B cell (primary cell): ENCODE measurements around the gene ATP6V0E2. TPM values are rescaled to one million over a fixed set of nuclear protein-coding genes. Genes with fewer than 3 reads are reported as not detected.

ENCODE experiments used
- ATAC-seq: fragments of 200-7000 bp; cut with Tn5 transposase; one replicate; pipeline ENCODE4 v1.10.0; 2021; ENCODE audit warnings: low read depth, mild to moderate bottlenecking, moderate number of reproducible peaks, moderate library complexity
- CTCF ChIA-PET: fragments of 350-600 bp; sonication (Branson Sonifier 250); formaldehyde crosslinking; loops from one replicate; lab custom pipeline; 2021; ENCODE audit warnings: antibody characterized with exemption, inconsistent platforms; lab: Charles Lee
- POLR2A ChIA-PET: fragments of 350-600 bp; sonication (Branson Sonifier 250); formaldehyde crosslinking; loops from one replicate; lab custom pipeline; 2021; ENCODE audit warnings: antibody characterized with exemption; lab: Charles Lee
- DNase-seq: peaks from one replicate; pipeline ENCODE4 v3.0.0; 2013
- H2AFZ ChIP-seq: 2 replicates; pipeline ENCODE4 v1.6.1; 2012; ENCODE audit warnings: mild to moderate bottlenecking, low read depth, low read length; ENCODE audit not compliant: insufficient read depth, poor library complexity, severe bottlenecking
- H3K27ac ChIP-seq, 2 donors: 1 replicate in 1 of 2; 2 replicates in 1 of 2; pipeline ENCODE4 v1.5.1; 2012 to 2013; ENCODE audit warnings: low read length in 2 of 2, mild to moderate bottlenecking in 2 of 2, moderate library complexity in 1 of 2
- H3K27me3 ChIP-seq, 4 experiments: fragments of 200-600 bp in 1 of 4; sonication (generic) in 1 of 4; replicated peaks in 1 of 4; 1 replicate in 2 of 4; 2 replicates in 2 of 4; pipeline versions ENCODE4 v1.6.1 to v1.7.0; 2013 to 2016; ENCODE audit warnings: low read length in 3 of 4, mild to moderate bottlenecking in 2 of 4, mixed read lengths in 1 of 4, moderate library complexity in 1 of 4; ENCODE audit not compliant: insufficient read depth in 4 of 4, control insufficient read depth in 3 of 4; ENCODE audit errors: control extremely low read depth in 1 of 4
- H3K36me3 ChIP-seq, 2 experiments: replicated peaks in 1 of 2; 1 replicate in 1 of 2; 2 replicates in 1 of 2; pipeline versions ENCODE4 v1.6.1 to v1.7.1; 2013; ENCODE audit warnings: low read length in 1 of 2; ENCODE audit not compliant: insufficient read depth in 2 of 2, control insufficient read depth in 1 of 2; ENCODE audit errors: control extremely low read depth in 1 of 2, extremely low read depth in 1 of 2
- H3K4me1 ChIP-seq, 2 donors: fragments of 200-600 bp in 1 of 2; sonication (generic) in 1 of 2; 1 replicate in 1 of 2; 2 replicates in 1 of 2; pipeline versions ENCODE4 v1.5.1 to v1.6.1; 2013 to 2017; ENCODE audit warnings: low read length in 2 of 2; ENCODE audit not compliant: control insufficient read depth in 2 of 2, insufficient read depth in 2 of 2
- H3K4me2 ChIP-seq: replicated peaks from 2 replicates; pipeline ENCODE3; 2012; ENCODE audit warnings: mild to moderate bottlenecking, low read depth, low read length; ENCODE audit not compliant: poor library complexity, severe bottlenecking
- H3K4me3 ChIP-seq, 5 experiments: fragments of 200-600 bp in 1 of 5; sonication (generic) in 1 of 5; 1 replicate in 3 of 5; 2 replicates in 2 of 5; pipeline versions ENCODE4 v1.5.1 to v1.7.0; 2011 to 2016; ENCODE audit warnings: low read length in 4 of 5, mild to moderate bottlenecking in 4 of 5, low read depth in 2 of 5, control low read depth in 1 of 5, moderate library complexity in 1 of 5; ENCODE audit not compliant: insufficient read depth in 1 of 5; ENCODE audit errors: control extremely low read depth in 1 of 5, extremely low read depth in 1 of 5
- H3K79me2 ChIP-seq: fragments of 200-600 bp; sonication (generic); one replicate; pipeline ENCODE4 v1.6.0; 2016; ENCODE audit warnings: low read length; ENCODE audit not compliant: control insufficient read depth, insufficient read depth
- H3K9ac ChIP-seq: fragments of 200-600 bp; sonication (generic); 2 replicates; pipeline ENCODE4 v1.6.1; 2017; ENCODE audit warnings: mild to moderate bottlenecking, low read length, moderate library complexity
- H3K9me3 ChIP-seq, 3 donors: one replicate each; pipeline versions ENCODE4 v1.6.1 to v1.7.1; 2013; ENCODE audit warnings: low read length in 2 of 3; ENCODE audit not compliant: control insufficient read depth in 2 of 3, insufficient read depth in 1 of 3; ENCODE audit errors: control extremely low read depth in 1 of 3
- H4K20me1 ChIP-seq: 2 replicates; pipeline ENCODE4 v1.6.0; 2012; ENCODE audit warnings: mild to moderate bottlenecking, low read length; ENCODE audit not compliant: insufficient read depth, control insufficient read depth, poor library complexity, severe bottlenecking
- H3K27ac Mint-ChIP-seq: one replicate; pipeline ENCODE4 v1.8.0; 2021; ENCODE audit warnings: mixed read lengths
- H3K27me3 Mint-ChIP-seq: one replicate; pipeline ENCODE4 v1.8.0; 2021; ENCODE audit warnings: mixed read lengths
- H3K4me1 Mint-ChIP-seq: one replicate; pipeline ENCODE4 v1.8.0; 2021; ENCODE audit warnings: mixed read lengths
- H3K4me3 Mint-ChIP-seq: one replicate; pipeline ENCODE4 v1.8.0; 2021; ENCODE audit warnings: mixed read lengths
- H3K9me3 Mint-ChIP-seq: one replicate; pipeline ENCODE4 v1.8.0; 2022; ENCODE audit warnings: mixed read lengths; ENCODE audit not compliant: insufficient read depth
- CTCF ChIP-seq: fragments of 200-600 bp; IDR thresholded peaks from one replicate; pipeline ENCODE4 v1.8.0; 2022; ENCODE audit warnings: antibody characterized with exemption, mild to moderate bottlenecking
- EZH2 ChIP-seq: IDR thresholded peaks from 2 replicates; pipeline ENCODE4 v1.6.1; 2012; ENCODE audit warnings: borderline replicate concordance, low read depth, mild to moderate bottlenecking, moderate library complexity, low read length; ENCODE audit not compliant: insufficient read depth, poor library complexity, severe bottlenecking
- WGBS: methylation state at CpG from one replicate; pipeline ENCODE4 v1.1.5; 2013; ENCODE audit warnings: missing lambda C conversion rate; ENCODE audit not compliant: insufficient coverage; 5-methylcytosine and 5-hydroxymethylcytosine counted together
- intact Hi-C: fragments of 100-400 bp; cut with micrococcal nuclease; formaldehyde crosslinking; loops from one replicate; pipeline ENCODE4 v1.10.0; 2022
- polyA plus RNA-seq: library from polyadenylated mRNA; depleted of rRNA; stranded (reverse); fragments of >200 nt; gene quantifications from 2 replicates; pipeline ENCODE4 v1.2.3, GENCODE V29; 2012
- total RNA-seq, 2 donors: library from RNA; stranded (reverse); fragments of 120-200 nt in 1 of 2; gene quantifications; 1 replicate in 1 of 2; 2 replicates in 1 of 2; pipeline versions ENCODE4 v1.2.3 to v1.2.4, GENCODE V29; 2013 to 2022

The ATP6V0E2 gene
- total and polyA plus RNA-seq, 2 donors (not counting 1 experiment from before 2014, with no cell fraction given), result 13.5 to 49.6 TPM

GRCh38 chr7:149864023-149864422 lies 9.7 kb upstream of the ATP6V0E2 start:
- no peak overlapping the region for H3K4me3 ChIP-seq
- H3K79me2 ChIP-seq, result no peaks in the 10 kb centered on the region
- H2AFZ ChIP-seq, result no peak overlapping the region
- H3K9ac ChIP-seq, result no peak overlapping the region
- no peaks in the 10 kb centered on the region for H3K9me3 Mint-ChIP-seq
- CTCF ChIA-PET, result no interaction called here
- DNase-seq (no peak), ATAC-seq (no peak)
- H3K4me2 ChIP-seq, result no peak overlapping the region
- no peak overlapping the region for H3K4me3 Mint-ChIP-seq
- peaks cover 8% of the 10 kb centered on the region for H3K4me1 Mint-ChIP-seq
- H3K9me3 ChIP-seq, result no peaks in the 10 kb centered on the region
- no peaks in the 10 kb centered on the region for H4K20me1 ChIP-seq
- H3K27ac Mint-ChIP-seq, result no peak overlapping the region
- peaks cover 0 to 28% of the 10 kb centered on the region in 2 experiments for H3K36me3 ChIP-seq
- H3K27me3 ChIP-seq, result no peaks in the 10 kb centered on the region
- 73% methylated on average over 5 of the region's 8 CpGs for WGBS
- H3K4me1 ChIP-seq, result peaks cover 16 to 22% of the 10 kb centered on the region in 2 donors
- intact Hi-C loops, result no loop called here
- no peak for TF ChIP-seq EZH2
- no peak for TF ChIP-seq CTCF
- POLR2A ChIA-PET, result no interaction called here
- H3K27ac ChIP-seq, result no peak overlapping the region
- no peaks in the 10 kb centered on the region for H3K27me3 Mint-ChIP-seq

GRCh38 chr7:149864751-149865150 lies 9.0 kb upstream of the ATP6V0E2 start:
- H3K4me1 ChIP-seq, result peaks cover 24 to 30% of the 10 kb centered on the region in 2 donors
- Mint-ChIP-seq H3K4me1 (peaks cover 11% of the 10 kb centered on the region), H3K27ac (no peak overlapping the region), H3K27me3 (no peaks in the 10 kb centered on the region), H3K4me3 (no peak overlapping the region), H3K9me3 (no peaks in the 10 kb centered on the region)
- TF ChIP-seq CTCF (no peak), EZH2 (no peak)
- POLR2A ChIA-PET, result no interaction called here
- WGBS, result 76% methylated on average over 12 of the region's 12 CpGs
- no peak overlapping the region for H3K9ac ChIP-seq
- peaks cover 0 to 24% of the 10 kb centered on the region in 2 experiments for H3K36me3 ChIP-seq
- intact Hi-C loops, result no loop called here
- no peaks in the 10 kb centered on the region for H3K27me3 ChIP-seq
- H4K20me1 ChIP-seq, result no peaks in the 10 kb centered on the region
- ATAC-seq, result no peak
- CTCF ChIA-PET, result interaction anchor here (1.1 kb wide), 1 partner anchor 27 kb away, joined by 3 read pairs; the partner anchor contains the start of gene ZNF862
- H2AFZ ChIP-seq, result no peak overlapping the region
- no peak overlapping the region for H3K4me2 ChIP-seq
- DNase-seq, result no peak
- H3K79me2 ChIP-seq, result no peaks in the 10 kb centered on the region
- no peak overlapping the region for H3K4me3 ChIP-seq
- H3K27ac ChIP-seq, result no peak overlapping the region
- no peaks in the 10 kb centered on the region for H3K9me3 ChIP-seq
